ENCODE data around the gene CTNNA3.

DNA sequence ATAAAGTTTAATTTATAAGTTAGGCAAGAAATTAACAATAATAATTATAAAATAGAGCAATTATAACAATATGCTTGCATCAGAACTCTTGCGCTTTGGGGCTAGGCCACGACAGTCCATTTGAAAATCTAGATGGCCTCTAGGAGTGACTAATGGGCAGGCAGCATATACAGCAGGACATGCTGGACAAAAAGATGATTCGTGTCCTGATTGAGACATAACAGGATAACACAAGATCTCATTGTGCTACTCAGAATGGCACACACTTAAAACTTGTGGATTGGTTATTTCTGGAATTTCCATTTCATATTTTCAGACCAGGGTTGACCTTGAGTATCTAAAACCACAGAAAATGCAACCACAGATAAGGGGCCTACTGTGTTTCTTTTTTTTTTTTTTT lies 27.5 kb downstream of the CTNNA3 start:
- TF ChIP-seq CTCF (IDR thresholded peaks at IDR 0.05 in 4 of 5, conservative IDR thresholded peaks at IDR 0.05 in 1 of 5) (no peak), POLR2A (IDR thresholded peaks at IDR 0.05) (no peak)
